ENCODE results near the gene TLE4.

GRCh38 chr9:79581794-79582193 is 10.0 kb downstream of the TLE4 start:
- TF ChIP-seq CTCF (IDR thresholded peaks at IDR 0.05) (no peak), POLR2AphosphoS5 (IDR thresholded peaks at IDR 0.05) (no peak), POLR2A (IDR thresholded peaks at IDR 0.05) (no peak)

Data from stomach (tissue), 4 donors.